Measurements from ENCODE around the gene SLC7A6. TPM values are rescaled to one million over a fixed set of nuclear protein-coding genes. Genes with fewer than 3 reads are reported as not detected.

The SLC7A6 gene
- total and polyA plus RNA-seq, 2 of the 13 experiments (the other 11 are each of a cell fraction or from before 2014, with no cell fraction given) = 35.8 to 70.8 TPM

GRCh38 chr16:68310774-68311511 lies 46.6 kb downstream of the SLC7A6 start, which contains the start of the genes PRMT7 and SLC7A6OS (continued):
- TF ChIP-seq, protein P1, sequence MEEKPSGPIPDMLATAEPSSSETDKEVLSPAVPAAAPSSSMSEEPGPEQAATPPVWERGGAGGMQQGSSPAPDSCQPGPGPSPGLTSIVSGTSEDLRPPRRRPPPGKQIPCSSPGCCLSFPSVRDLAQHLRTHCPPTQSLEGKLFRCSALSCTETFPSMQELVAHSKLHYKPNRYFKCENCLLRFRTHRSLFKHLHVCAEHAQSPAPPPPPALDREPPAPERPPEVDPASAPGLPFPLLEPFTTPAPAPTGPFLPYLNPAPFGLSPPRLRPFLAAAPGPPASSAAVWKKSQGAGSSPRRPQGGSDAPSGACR (CRISPR knock-in tag; IDR thresholded peaks at IDR 0.05) = peak; percentile 99
- TF ChIP-seq MEIS2 (CRISPR knock-in tag; IDR thresholded peaks at IDR 0.05) = peak; percentile 99
- peak; percentile 99 for TF ChIP-seq ZNF672 (CRISPR knock-in tag; IDR thresholded peaks at IDR 0.05)
- peak; percentile 100 for TF ChIP-seq SNAI1 (CRISPR knock-in tag; IDR thresholded peaks at IDR 0.05; ENCODE audit: borderline replicate concordance)
- TF ChIP-seq NR2F6 (IDR thresholded peaks at IDR 0.05) = no peak; the same call in 1 of the 2 replicates
- TF ChIP-seq NR2F6 (CRISPR knock-in tag; IDR thresholded peaks at IDR 0.05) = 0 out of 2 replicates have a peak, but pooled peaks have one; percentile 77
- peak; percentile 100 for TF ChIP-seq ZC3H13 (CRISPR knock-in tag; IDR thresholded peaks at IDR 0.05)
- TF ChIP-seq PAF1 (CRISPR knock-in tag; IDR thresholded peaks at IDR 0.05) = no peak
- peak; percentile 70 for TF ChIP-seq NFYC (CRISPR knock-in tag; IDR thresholded peaks at IDR 0.05)
- peak; percentile 76; the same call in 1 of the 2 replicates for TF ChIP-seq ZNF713 (CRISPR knock-in tag; IDR thresholded peaks at IDR 0.05)
- peak; percentile 96 for TF ChIP-seq YY1 (IDR thresholded peaks at IDR 0.05; ENCODE audit: insufficient read depth, insufficient replicate concordance, low read depth, low read length)
- peak; percentile 99 for TF ChIP-seq ZNF230 (CRISPR knock-in tag; IDR thresholded peaks at IDR 0.05)
- TF ChIP-seq HNRNPL (IDR thresholded peaks at IDR 0.05; ENCODE audit: low read depth, low read length) = peak; percentile 85; the same call in 1 of the 2 replicates
- 0 out of 2 replicates have a peak, but pooled peaks have one; percentile 38 for TF ChIP-seq POLR2AphosphoS2 (IDR thresholded peaks at IDR 0.05; ENCODE audit: low read depth, low read length)
- TF ChIP-seq ETV5 (CRISPR knock-in tag; IDR thresholded peaks at IDR 0.05; ENCODE audit: borderline replicate concordance) = peak; percentile 78
- TF ChIP-seq HOMEZ (CRISPR knock-in tag; IDR thresholded peaks at IDR 0.05; ENCODE audit: low read depth) = peak; percentile 92
- peak; percentile 89 for TF ChIP-seq RXRA (CRISPR knock-in tag; IDR thresholded peaks at IDR 0.05)
- TF ChIP-seq ZBTB7A (CRISPR knock-in tag; IDR thresholded peaks at IDR 0.05) = peak; percentile 99
- 0 out of 2 replicates have a peak, but pooled peaks have one; percentile 56 for TF ChIP-seq ZNF7 (CRISPR knock-in tag; IDR thresholded peaks at IDR 0.05)
- no peak for TF ChIP-seq HMGA1 (CRISPR knock-in tag; conservative IDR thresholded peaks at IDR 0.05)
- TF ChIP-seq HMG20A (CRISPR knock-in tag; IDR thresholded peaks at IDR 0.05; ENCODE audit: borderline replicate concordance) = no peak
- TF ChIP-seq CBX2 (IDR thresholded peaks at IDR 0.05; ENCODE audit: low read depth, low read length) = no peak
- peak; percentile 82; the same call in 1 of the 2 replicates for TF ChIP-seq CBX2 (CRISPR knock-in tag; IDR thresholded peaks at IDR 0.05; ENCODE audit: low read depth)
- peak; percentile 79 for TF ChIP-seq ONECUT2 (CRISPR knock-in tag; IDR thresholded peaks at IDR 0.05)
- TF ChIP-seq SSRP1 (CRISPR knock-in tag; IDR thresholded peaks at IDR 0.05) = peak; percentile 14; the same call in 1 of the 2 replicates
- TF ChIP-seq ATAD3A (CRISPR knock-in tag; IDR thresholded peaks at IDR 0.05) = no peak
- peak; percentile 99 for TF ChIP-seq KMT2B (CRISPR knock-in tag; IDR thresholded peaks at IDR 0.05)
- TF ChIP-seq NCOA2 (CRISPR knock-in tag; IDR thresholded peaks at IDR 0.05) = peak; percentile 88
- TF ChIP-seq KLF9 (CRISPR knock-in tag; IDR thresholded peaks at IDR 0.05; ENCODE audit: low read depth) = peak; percentile 99
- TF ChIP-seq ZNF33A (CRISPR knock-in tag; IDR thresholded peaks at IDR 0.05; ENCODE audit: borderline replicate concordance) = peak; percentile 98
- TF ChIP-seq ZNF441 (CRISPR knock-in tag; IDR thresholded peaks at IDR 0.05; ENCODE audit: borderline replicate concordance) = peak; percentile 96
- TF ChIP-seq NFKBIZ (CRISPR knock-in tag; IDR thresholded peaks at IDR 0.05) = peak; percentile 99
- 0 out of 2 replicates have a peak, but pooled peaks have one; percentile 62 for TF ChIP-seq ZNF383 (CRISPR knock-in tag; IDR thresholded peaks at IDR 0.05; ENCODE audit: borderline replicate concordance)
- peak; percentile 96 for TF ChIP-seq ZNF235 (CRISPR knock-in tag; IDR thresholded peaks at IDR 0.05; ENCODE audit: borderline replicate concordance)
